ENCODE results near the gene TMEM131.
A peak's percentile ranks its signal among the peaks of the same experiment; 100 is the strongest.

The TMEM131 gene

GRCh38 chr2:97757062-97757461, 238.7 kb downstream of the TMEM131 start:
- Histone ChIP-seq H2BK15ac (ENCODE audit: low read depth, poor library complexity, severe bottlenecking) (no peak overlapping the region), H2AK5ac (ENCODE audit: low read length, severe bottlenecking) (no peak overlapping the region), H3K9me3 (ENCODE audit: control insufficient read depth, low read length) (no peaks in the 10 kb centered on the region), H2BK120ac (ENCODE audit: low read depth, low read length) (no peak overlapping the region), H2AFZ (ENCODE audit: low read depth, low read length) (no peak overlapping the region), H2BK5ac (ENCODE audit: low read depth, low read length, poor library complexity, severe bottlenecking) (no peak overlapping the region), H4K8ac (ENCODE audit: low read length) (no peak overlapping the region), H3K4me2 (ENCODE audit: low read length, poor library complexity, severe bottlenecking) (no peak overlapping the region), H3K23ac (ENCODE audit: low read length in 2 of 2) (no peak overlapping the region), H3K18ac (ENCODE audit: low read depth in 1 of 2, low read length in 2 of 2) (no peak overlapping the region), H3K4me3 (ENCODE audit: insufficient read depth in 1 of 2, low read depth in 1 of 2, low read length in 2 of 2) (no peak overlapping the region), H3K27me3 (ENCODE audit: control insufficient read depth in 1 of 2, insufficient read depth in 1 of 2, low read length in 2 of 2) (no peaks in the 10 kb centered on the region), H3K4ac (ENCODE audit: low read depth in 1 of 2, low read length in 2 of 2) (no peak overlapping the region), H3K79me1 (replicated peaks; ENCODE audit: low read length, poor library complexity, severe bottlenecking) (no peaks in the 10 kb centered on the region), H3K36me3 (ENCODE audit: control insufficient read depth in 1 of 2, insufficient read depth in 2 of 2, low read depth in 1 of 2, low read length in 2 of 2) (peaks cover 55 to 88% of the 10 kb centered on the region in 2 experiments), H2BK12ac (ENCODE audit: low read length in 2 of 2) (no peak overlapping the region), H4K91ac (ENCODE audit: low read length) (no peak overlapping the region), H3K27ac (ENCODE audit: low read length, poor library complexity, severe bottlenecking) (no peak overlapping the region), H3K9ac (ENCODE audit: low read length) (no peak overlapping the region), H3K14ac (ENCODE audit: low read length in 2 of 2) (no peak overlapping the region), H3K4me1 (ENCODE audit: control insufficient read depth, insufficient read depth, low read depth, low read length) (no peaks in the 10 kb centered on the region)
- DNase-seq, result no peak
- 97% methylated on average over 17 of the region's 18 CpGs for WGBS

- Histone ChIP-seq H3K9ac (ENCODE audit: low read length) (no peak overlapping the region), H2AFZ (ENCODE audit: low read depth, low read length) (no peak overlapping the region), H4K8ac (ENCODE audit: low read length) (no peak overlapping the region), H2BK5ac (ENCODE audit: low read depth, low read length, poor library complexity, severe bottlenecking) (no peak overlapping the region), H3K4ac (ENCODE audit: low read depth in 1 of 2, low read length in 2 of 2) (no peak overlapping the region), H3K23ac (ENCODE audit: low read length in 2 of 2) (no peak overlapping the region), H2AK5ac (ENCODE audit: low read length, severe bottlenecking) (no peak overlapping the region), H3K36me3 (ENCODE audit: control insufficient read depth in 1 of 2, insufficient read depth in 2 of 2, low read depth in 1 of 2, low read length in 2 of 2) (peaks cover 40 to 88% of the 10 kb centered on the region in 2 experiments), H3K14ac (ENCODE audit: low read length in 2 of 2) (no peak overlapping the region), H2BK15ac (ENCODE audit: low read depth, poor library complexity, severe bottlenecking) (no peak overlapping the region), H3K9me3 (ENCODE audit: control insufficient read depth, low read length) (no peaks in the 10 kb centered on the region), H3K4me2 (ENCODE audit: low read length, poor library complexity, severe bottlenecking) (no peak overlapping the region), H2BK12ac (ENCODE audit: low read length in 2 of 2) (no peak overlapping the region), H2BK120ac (ENCODE audit: low read depth, low read length) (no peak overlapping the region), H4K91ac (ENCODE audit: low read length) (no peak overlapping the region), H3K18ac (ENCODE audit: low read depth in 1 of 2, low read length in 2 of 2) (no peak overlapping the region), H3K4me3 (ENCODE audit: insufficient read depth in 1 of 2, low read depth in 1 of 2, low read length in 2 of 2) (no peak overlapping the region), H3K4me1 (ENCODE audit: control insufficient read depth, insufficient read depth, low read depth, low read length) (peaks cover 3% of the 10 kb centered on the region), H3K27ac (ENCODE audit: low read length, poor library complexity, severe bottlenecking) (no peak overlapping the region), H3K27me3 (ENCODE audit: control insufficient read depth in 1 of 2, insufficient read depth in 1 of 2, low read length in 2 of 2) (no peaks in the 10 kb centered on the region), H3K79me1 (replicated peaks; ENCODE audit: low read length, poor library complexity, severe bottlenecking) (no peaks in the 10 kb centered on the region)
- WGBS, result 100% methylated on average over 1 of the region's 2 CpGs
- DNase-seq, result no peak
These were observed 240.3 kb downstream of the TMEM131 start for GRCh38 chr2:97755491-97755890.

GRCh38 chr2:97754690-97755346, 240.9 kb downstream of the TMEM131 start:
- no peak overlapping the region for H2BK120ac ChIP-seq (ENCODE audit: low read depth, low read length)
- no peak overlapping the region for H4K8ac ChIP-seq (ENCODE audit: low read length)
- no peak overlapping the region for H3K4me3 ChIP-seq (ENCODE audit: insufficient read depth in 1 of 2, low read depth in 1 of 2, low read length in 2 of 2)
- peaks cover 3% of the 10 kb centered on the region for H3K4me1 ChIP-seq (ENCODE audit: control insufficient read depth, insufficient read depth, low read depth, low read length)
- H3K4me2 ChIP-seq (ENCODE audit: low read length, poor library complexity, severe bottlenecking), result no peak overlapping the region
- WGBS, result 95% methylated on average over 10 of the region's 12 CpGs
- H3K4ac ChIP-seq (ENCODE audit: low read depth in 1 of 2, low read length in 2 of 2), result no peak overlapping the region
- H2AK5ac ChIP-seq (ENCODE audit: low read length, severe bottlenecking), result no peak overlapping the region
- H3K18ac ChIP-seq (ENCODE audit: low read depth in 1 of 2, low read length in 2 of 2), result no peak overlapping the region
- H3K27me3 ChIP-seq (ENCODE audit: control insufficient read depth in 1 of 2, insufficient read depth in 1 of 2, low read length in 2 of 2), result no peaks in the 10 kb centered on the region
- no peak overlapping the region for H2BK15ac ChIP-seq (ENCODE audit: low read depth, poor library complexity, severe bottlenecking)
- no peak overlapping the region for H2BK12ac ChIP-seq (ENCODE audit: low read length in 2 of 2)
- no peaks in the 10 kb centered on the region for H3K79me1 ChIP-seq (replicated peaks; ENCODE audit: low read length, poor library complexity, severe bottlenecking)
- H3K14ac ChIP-seq (ENCODE audit: low read length in 2 of 2), result no peak overlapping the region
- no peak overlapping the region for H3K27ac ChIP-seq (ENCODE audit: low read length, poor library complexity, severe bottlenecking)
- H3K36me3 ChIP-seq (ENCODE audit: control insufficient read depth in 1 of 2, insufficient read depth in 2 of 2, low read depth in 1 of 2, low read length in 2 of 2), result peaks cover 35 to 88% of the 10 kb centered on the region in 2 experiments
- no peak overlapping the region for H4K91ac ChIP-seq (ENCODE audit: low read length)
- no peak overlapping the region for H2AFZ ChIP-seq (ENCODE audit: low read depth, low read length)
- no peak overlapping the region for H3K23ac ChIP-seq (ENCODE audit: low read length in 2 of 2)
- H3K9ac ChIP-seq (ENCODE audit: low read length), result no peak overlapping the region
- no peaks in the 10 kb centered on the region for H3K9me3 ChIP-seq (ENCODE audit: control insufficient read depth, low read length)
- DNase-seq, result no peak
- H2BK5ac ChIP-seq (ENCODE audit: low read depth, low read length, poor library complexity, severe bottlenecking), result no peak overlapping the region

DNA sequence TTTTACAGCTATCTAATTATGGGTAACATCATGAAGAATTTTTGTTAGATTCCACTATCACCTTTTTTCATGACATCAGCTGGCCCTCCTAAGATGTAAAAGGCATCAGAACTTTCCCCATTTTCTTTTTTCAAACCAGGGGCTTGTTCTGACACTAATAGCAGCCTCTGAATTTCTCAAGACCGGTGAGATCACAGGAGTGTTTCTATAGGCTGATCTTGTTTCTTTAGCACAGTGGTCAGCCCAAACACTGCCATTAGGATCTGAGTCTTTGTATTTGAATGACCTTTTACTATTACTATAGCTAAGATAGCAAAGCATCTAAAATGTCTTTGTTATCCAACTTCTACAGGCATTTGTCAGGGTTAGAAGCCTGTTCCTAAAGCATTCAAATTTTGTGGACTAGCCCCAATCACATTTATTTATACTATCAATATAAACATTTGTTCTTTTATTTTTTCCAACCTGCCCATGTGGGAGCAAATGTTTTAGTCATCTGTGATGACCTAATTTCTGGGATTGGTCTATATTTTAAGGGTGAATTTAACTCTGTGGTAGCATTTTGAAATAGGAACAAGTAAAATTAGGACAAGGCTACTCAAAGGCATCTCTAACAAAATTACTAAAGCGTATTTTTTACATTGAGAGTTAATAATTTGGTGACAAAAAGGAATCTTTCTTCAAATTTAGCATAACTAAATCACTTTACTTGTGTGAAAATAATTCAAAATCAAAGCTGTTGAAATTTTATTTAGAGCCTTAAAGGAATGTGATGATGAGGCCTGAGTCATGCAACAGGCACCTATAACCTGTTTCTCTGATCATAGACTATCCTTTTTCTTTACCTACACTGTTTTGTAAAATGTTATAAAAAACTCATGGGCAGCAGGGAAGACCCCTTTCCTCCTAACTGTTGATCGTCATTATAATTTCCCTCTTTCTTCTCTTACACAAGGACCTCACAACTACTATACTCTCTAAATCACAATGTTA, 243.1 kb downstream of the TMEM131 start:
- H3K14ac ChIP-seq (ENCODE audit: low read length in 2 of 2), result no peak overlapping the region
- H2BK5ac ChIP-seq (ENCODE audit: low read depth, low read length, poor library complexity, severe bottlenecking), result no peak overlapping the region
- no peaks in the 10 kb centered on the region for H3K9me3 ChIP-seq (ENCODE audit: control insufficient read depth, low read length)
- no peaks in the 10 kb centered on the region for H3K79me1 ChIP-seq (replicated peaks; ENCODE audit: low read length, poor library complexity, severe bottlenecking)
- H2BK120ac ChIP-seq (ENCODE audit: low read depth, low read length), result no peak overlapping the region
- 100% methylated on average over 2 of the region's 3 CpGs for WGBS
- H3K4me2 ChIP-seq (ENCODE audit: low read length, poor library complexity, severe bottlenecking), result no peak overlapping the region
- no peak overlapping the region for H2BK15ac ChIP-seq (ENCODE audit: low read depth, poor library complexity, severe bottlenecking)
- peaks cover 6% of the 10 kb centered on the region for H3K4me1 ChIP-seq (ENCODE audit: control insufficient read depth, insufficient read depth, low read depth, low read length)
- H3K18ac ChIP-seq (ENCODE audit: low read depth in 1 of 2, low read length in 2 of 2), result no peak overlapping the region
- H3K4ac ChIP-seq (ENCODE audit: low read depth in 1 of 2, low read length in 2 of 2), result no peak overlapping the region
- H2BK12ac ChIP-seq (ENCODE audit: low read length in 2 of 2), result no peak overlapping the region
- H3K4me3 ChIP-seq (ENCODE audit: insufficient read depth in 1 of 2, low read depth in 1 of 2, low read length in 2 of 2), result no peak overlapping the region
- peak; percentile 61 for DNase-seq
- no peak overlapping the region for H2AK5ac ChIP-seq (ENCODE audit: low read length, severe bottlenecking)
- H3K23ac ChIP-seq (ENCODE audit: low read length in 2 of 2), result no peak overlapping the region
- H3K27ac ChIP-seq (ENCODE audit: low read length, poor library complexity, severe bottlenecking), result no peak overlapping the region
- H4K91ac ChIP-seq (ENCODE audit: low read length), result no peak overlapping the region
- H3K36me3 ChIP-seq (ENCODE audit: control insufficient read depth in 1 of 2, insufficient read depth in 2 of 2, low read depth in 1 of 2, low read length in 2 of 2), result peaks cover 25 to 73% of the 10 kb centered on the region in 2 experiments
- H3K9ac ChIP-seq (ENCODE audit: low read length), result peak overlapping the region; percentile 28
- no peaks in the 10 kb centered on the region for H3K27me3 ChIP-seq (ENCODE audit: control insufficient read depth in 1 of 2, insufficient read depth in 1 of 2, low read length in 2 of 2)
- H2AFZ ChIP-seq (ENCODE audit: low read depth, low read length), result no peak overlapping the region
- no peak overlapping the region for H4K8ac ChIP-seq (ENCODE audit: low read length)
